Fibroblast of villous mesenchyme (primary cell): ENCODE measurements around the gene GABPA. TPM values are rescaled to one million over a fixed set of nuclear protein-coding genes. Genes with fewer than 3 reads are reported as not detected.

Source experiments
- DNase-seq: peaks from one replicate; pipeline ENCODE4 v3.0.0-alpha.2; 2010; ENCODE audit warnings: low read depth
- H3K4me3 ChIP-seq: 2 replicates; pipeline ENCODE4 v1.5.1; 2011; ENCODE audit warnings: low read depth, mild to moderate bottlenecking, low read length
- CTCF ChIP-seq: IDR thresholded peaks from 2 replicates; pipeline ENCODE4 v1.5.1; 2012; ENCODE audit warnings: low read depth, mild to moderate bottlenecking, low read length; ENCODE audit not compliant: insufficient read depth
- total RNA-seq: library from RNA; depleted of rRNA; stranded (reverse); fragments of >200 nt; gene quantifications from 2 replicates; pipeline ENCODE4 v1.2.3, GENCODE V29; 2012

Gene GABPA
- total RNA-seq, 1 donor = 31.1 TPM

GRCh38 chr21:25809013-25809412 is 74.2 kb downstream of the GABPA start:
- peak; percentile 66 for DNase-seq
- H3K4me3 ChIP-seq = no peak overlapping the region
- TF ChIP-seq CTCF = no peak

GRCh38 chr21:25811186-25811585 is 76.4 kb downstream of the GABPA start:
- TF ChIP-seq CTCF = no peak
- no peak overlapping the region for H3K4me3 ChIP-seq

GRCh38 chr21:25813917-25814316 is 79.1 kb downstream of the GABPA start:
- no peak for TF ChIP-seq CTCF
- H3K4me3 ChIP-seq = no peak overlapping the region
- no peak for DNase-seq

More at GRCh38 chr21:25811186-25811585, 76.4 kb downstream of the GABPA start:
- DNase-seq = no peak

- no peak overlapping the region for H3K4me3 ChIP-seq
- DNase-seq = no peak
Observed at GRCh38 chr21:25818121-25818520, 83.3 kb downstream of the GABPA start.

GRCh38 chr21:25818551-25818950 is 83.8 kb downstream of the GABPA start:
- H3K4me3 ChIP-seq = no peak overlapping the region
- TF ChIP-seq CTCF = no peak
- DNase-seq = no peak

More at GRCh38 chr21:25818121-25818520, 83.3 kb downstream of the GABPA start:
- TF ChIP-seq CTCF = no peak

Other genes with a start within 250 kb of the GABPA start
- gene MRPL39, start 127.5 kb upstream of the GABPA start, total RNA-seq = 34.5 and 39.3 TPM in 2 replicates
- under 0.01 and 1.7 TPM in 2 replicates for gene JAM2, start 95.7 kb upstream of the GABPA start, total RNA-seq
- gene ATP5PF, start 68 bp upstream of the GABPA start, total RNA-seq = 28.0 and 41.5 TPM in 2 replicates